RWPE2 (cell line): ENCODE measurements around the gene GIGYF2.

Experiments used
- ATAC-seq: fragments of 200-7000 bp; cut with Tn5 transposase; 3 replicates; pipeline ENCODE4 v1.9.1; 2021; ENCODE audit warnings: low read depth
- DNase-seq: peaks from one replicate; pipeline ENCODE4 v3.0.0-alpha.2; 2020; ENCODE audit warnings: low spot score
- H3K27ac ChIP-seq: fragments of 450-650 bp; 2 replicates; pipeline ENCODE4 v1.5.1; 2017; ENCODE audit warnings: mild to moderate bottlenecking; ENCODE audit not compliant: poor library complexity, severe bottlenecking
- H3K27me3 ChIP-seq: fragments of 250-450 bp; sonication (Bioruptor Pico); 2 replicates; pipeline ENCODE4 v1.5.1; 2021; ENCODE audit warnings: mild to moderate bottlenecking, moderate library complexity; ENCODE audit not compliant: insufficient read depth, poor library complexity, severe bottlenecking
- H3K36me3 ChIP-seq: fragments of 250-450 bp; sonication (Bioruptor Pico); 2 replicates; pipeline ENCODE4 v1.5.1; 2020; ENCODE audit warnings: low read depth, mild to moderate bottlenecking, moderate library complexity
- H3K4me1 ChIP-seq: fragments of 250-450 bp; sonication (Bioruptor Pico); 2 replicates; pipeline ENCODE4 v1.5.1; 2021; ENCODE audit warnings: mild to moderate bottlenecking, moderate library complexity; ENCODE audit not compliant: insufficient read depth, poor library complexity, severe bottlenecking
- H3K4me3 ChIP-seq: fragments of 250-450 bp; sonication (Bioruptor Pico); 2 replicates; pipeline ENCODE4 v1.5.1; 2021; ENCODE audit warnings: mild to moderate bottlenecking, moderate library complexity; ENCODE audit not compliant: severe bottlenecking
- H3K9me3 ChIP-seq: fragments of 250-450 bp; sonication (Bioruptor Pico); 2 replicates; pipeline ENCODE4 v1.5.1; 2021; ENCODE audit warnings: mild to moderate bottlenecking, moderate library complexity; ENCODE audit not compliant: severe bottlenecking
- CTCF ChIP-seq: fragments of 450-650 bp; IDR thresholded peaks from one replicate; pipeline ENCODE4 v1.5.1; 2017; ENCODE audit warnings: mild to moderate bottlenecking, moderate library complexity; ENCODE audit not compliant: poor library complexity, severe bottlenecking

The GIGYF2 gene

GRCh38 chr2:232886176-232886575, 189.0 kb downstream of the GIGYF2 start:
- Histone ChIP-seq H3K27ac (no peak overlapping the region), H3K27me3 (no peaks in the 10 kb centered on the region), H3K36me3 (no peaks in the 10 kb centered on the region), H3K4me3 (no peak overlapping the region), H3K4me1 (peaks cover 7% of the 10 kb centered on the region), H3K9me3 (no peaks in the 10 kb centered on the region)
- TF ChIP-seq CTCF, result no peak
- DNase-seq, result no peak
- no peak for ATAC-seq

GRCh38 chr2:232886632-232887031, 189.5 kb downstream of the GIGYF2 start:
- no peaks in the 10 kb centered on the region for H3K27me3 ChIP-seq
- no peak overlapping the region for H3K4me3 ChIP-seq
- H3K36me3 ChIP-seq, result no peaks in the 10 kb centered on the region
- ATAC-seq (no peak), DNase-seq (no peak)
- TF ChIP-seq CTCF, result no peak
- no peaks in the 10 kb centered on the region for H3K9me3 ChIP-seq
- H3K4me1 ChIP-seq, result peaks cover 9% of the 10 kb centered on the region
- no peak overlapping the region for H3K27ac ChIP-seq

GRCh38 chr2:232887171-232887850, 190.2 kb downstream of the GIGYF2 start:
- H3K27me3 ChIP-seq, result no peaks in the 10 kb centered on the region
- H3K36me3 ChIP-seq, result no peaks in the 10 kb centered on the region
- ATAC-seq (no peak), DNase-seq (no peak)
- no peak for TF ChIP-seq CTCF
- H3K9me3 ChIP-seq, result no peaks in the 10 kb centered on the region
- H3K4me1 ChIP-seq, result peaks cover 9% of the 10 kb centered on the region
- H3K4me3 ChIP-seq, result no peak overlapping the region
- H3K27ac ChIP-seq, result no peak overlapping the region

- Histone ChIP-seq H3K27me3 (no peaks in the 10 kb centered on the region), H3K9me3 (no peaks in the 10 kb centered on the region), H3K27ac (no peak overlapping the region), H3K36me3 (no peaks in the 10 kb centered on the region), H3K4me3 (no peak overlapping the region), H3K4me1 (peaks cover 9% of the 10 kb centered on the region)
- ATAC-seq, result no peak
- DNase-seq, result no peak
- TF ChIP-seq CTCF, result no peak
Observed at GRCh38 chr2:232888099-232888836, 191.1 kb downstream of the GIGYF2 start.
